Right renal cortex interstitium (tissue), 3 donors: ENCODE results near the gene SLC39A2. TPM values are rescaled to one million over a fixed set of nuclear protein-coding genes. Genes with fewer than 3 reads are reported as not detected.

Experiments used
- DNase-seq, 3 donors: peaks; one replicate each; pipeline ENCODE4 v3.0.0-alpha.2; 2013; ENCODE audit warnings: low read depth in 3 of 3, low spot score in 2 of 3
- polyA plus RNA-seq, 3 donors: library from polyadenylated mRNA; unstranded; fragments of 120-200 nt; gene quantifications; one replicate each; pipeline ENCODE4 v1.2.1, GENCODE V29; 2013; ENCODE audit not compliant: insufficient read length in 3 of 3

SLC39A2 gene
- polyA plus RNA-seq, 3 donors = 1.3 to 3.0 (median 2.5) TPM

DNA sequence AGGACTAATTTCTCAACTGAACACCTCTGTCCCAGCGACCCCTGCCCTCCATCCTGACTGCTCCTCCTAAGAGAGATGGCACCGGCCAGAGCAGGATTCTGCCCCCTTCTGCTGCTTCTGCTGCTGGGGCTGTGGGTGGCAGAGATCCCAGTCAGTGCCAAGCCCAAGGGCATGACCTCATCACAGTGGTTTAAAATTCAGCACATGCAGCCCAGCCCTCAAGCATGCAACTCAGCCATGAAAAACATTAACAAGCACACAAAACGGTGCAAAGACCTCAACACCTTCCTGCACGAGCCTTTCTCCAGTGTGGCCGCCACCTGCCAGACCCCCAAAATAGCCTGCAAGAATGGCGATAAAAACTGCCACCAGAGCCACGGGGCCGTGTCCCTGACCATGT, 43.8 kb downstream of the SLC39A2 start:
- no peak for DNase-seq

- DNase-seq = no peak
These were observed 44.4 kb downstream of the SLC39A2 start for GRCh38 chr14:21043387-21043973.

DNA sequence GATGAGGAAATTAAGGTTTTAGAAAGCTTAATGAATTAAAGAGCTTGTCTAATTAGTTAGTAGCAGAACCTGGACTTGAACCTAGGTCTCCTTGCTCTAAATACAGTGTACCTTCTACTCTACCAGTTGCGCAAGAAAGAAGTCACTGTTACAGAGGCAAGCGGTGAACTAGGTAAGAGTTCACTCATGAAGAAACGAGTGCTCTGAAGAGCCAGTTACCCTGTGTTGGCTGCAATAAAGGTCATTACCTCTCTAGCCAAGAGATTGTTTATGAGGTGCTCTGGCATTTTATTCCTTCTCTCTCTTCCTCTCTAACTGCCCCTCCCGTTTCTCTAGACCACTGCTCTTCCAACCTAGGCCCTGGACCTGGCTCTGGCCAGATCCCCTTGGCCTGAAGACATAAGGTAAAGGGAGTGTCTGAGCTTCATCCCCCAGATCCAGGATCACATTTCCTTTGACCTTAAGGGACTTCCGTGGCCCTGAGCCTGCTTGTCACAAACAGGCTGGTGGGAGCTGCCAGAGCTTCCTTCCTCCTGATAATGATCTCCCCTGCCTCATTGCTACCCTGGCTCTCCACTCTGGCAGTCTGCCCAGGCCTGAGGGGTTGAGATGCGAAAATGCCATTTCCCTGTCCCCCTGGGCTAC, 45.0 kb downstream of the SLC39A2 start:
- DNase-seq = no peak

- no peak for DNase-seq
These were observed 48.3 kb downstream of the SLC39A2 start for GRCh38 chr14:21047378-21047781.

DNA sequence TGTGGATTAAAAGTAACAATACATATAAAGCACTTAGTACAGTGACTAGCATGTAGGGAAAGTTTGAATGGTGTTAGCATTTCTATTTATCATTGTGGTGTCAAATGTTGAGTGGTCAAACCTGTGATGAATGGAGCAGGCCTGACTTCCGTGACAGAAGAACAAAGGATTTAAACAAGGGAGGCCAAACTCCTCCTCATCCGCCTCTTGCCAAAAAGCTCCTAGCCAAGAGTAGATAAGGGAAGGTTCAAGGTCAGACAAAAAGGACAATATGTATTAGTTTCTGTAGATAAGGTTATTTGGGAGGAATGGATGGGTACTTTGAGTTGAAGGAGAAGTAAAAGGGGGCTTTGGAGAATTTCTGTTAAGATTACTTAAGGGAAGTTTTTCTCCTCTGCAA, 49.5 kb downstream of the SLC39A2 start:
- no peak for DNase-seq

DNA sequence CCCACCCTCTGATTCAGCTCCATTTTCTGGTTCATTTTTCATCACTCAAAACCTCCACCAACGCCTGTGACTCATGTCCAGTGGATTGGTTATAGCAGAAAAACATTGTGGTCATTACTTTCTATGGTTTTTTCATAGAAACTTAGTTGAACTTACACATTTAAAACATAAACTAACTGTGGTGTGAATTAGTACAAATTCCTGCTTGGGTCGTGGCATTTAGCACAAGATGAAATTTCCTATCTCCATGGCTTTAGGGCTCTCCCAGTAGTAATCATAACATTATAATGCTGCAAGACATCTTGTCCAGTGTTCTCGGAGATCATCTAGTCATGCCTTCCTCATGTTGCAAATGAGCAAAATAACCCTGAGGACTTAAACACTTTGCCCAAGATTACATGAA, 50.2 kb downstream of the SLC39A2 start:
- DNase-seq = no peak

GRCh38 chr14:21050597-21050996, 51.5 kb downstream of the SLC39A2 start:
- DNase-seq = no peak

Other genes with a start within 250 kb of the SLC39A2 start
- gene EDDM3B, start 230.9 kb upstream of the SLC39A2 start, polyA plus RNA-seq = under 1 TPM; 0.14 to 0.47 (median 0.14) TPM
- gene RNASE6, start 218.0 kb upstream of the SLC39A2 start, polyA plus RNA-seq = 1 to 10 TPM; 6.5 to 7.7 (median 7.4) TPM
- 100 to 1,000 TPM; 148 to 180 (median 175) TPM for gene RNASE1, start 196.4 kb upstream of the SLC39A2 start, polyA plus RNA-seq
- 1 to 10 TPM in 1 of 3 donors, under 1 TPM in 1, not detected in 1; 0.44 to 1.1 TPM for gene RNASE3, start 107.9 kb upstream of the SLC39A2 start, polyA plus RNA-seq
- 1 to 10 TPM in 1 of 3 donors, under 1 TPM in 2; 0.86 to 1.9 (median 0.89) TPM for gene RNASE2, start 43.8 kb upstream of the SLC39A2 start, polyA plus RNA-seq
- gene METTL17, start 9.3 kb upstream of the SLC39A2 start, polyA plus RNA-seq = 10 to 100 TPM; 79.7 to 89.7 (median 89.3) TPM
- gene NDRG2, start 25.8 kb downstream of the SLC39A2 start, polyA plus RNA-seq = 100 to 1,000 TPM; 157 to 174 (median 164) TPM
- 1 to 10 TPM; 3.0 to 4.3 (median 3.7) TPM for gene TPPP2, start 30.9 kb downstream of the SLC39A2 start, polyA plus RNA-seq
- under 1 TPM; 0.36 to 0.51 (median 0.38) TPM for gene RNASE13, start 35.5 kb downstream of the SLC39A2 start, polyA plus RNA-seq
- gene RNASE7, start 43.1 kb downstream of the SLC39A2 start, polyA plus RNA-seq = under 1 TPM; 0.67 to 0.96 (median 0.74) TPM
- gene RNASE8, start 58.5 kb downstream of the SLC39A2 start, polyA plus RNA-seq = not detected
- gene ARHGEF40, start 71.0 kb downstream of the SLC39A2 start, polyA plus RNA-seq = 10 to 100 TPM; 69.3 to 71.9 (median 70.0) TPM
- gene ZNF219, start 99.4 kb downstream of the SLC39A2 start, polyA plus RNA-seq = 10 to 100 TPM; 21.5 to 23.4 (median 22.3) TPM
- 1 to 10 TPM in 2 of 3 donors, under 1 TPM in 1; 0.83 to 1.7 (median 1.0) TPM for gene TMEM253, start 101.8 kb downstream of the SLC39A2 start, polyA plus RNA-seq
- not detected for gene OR5AU1, start 156.8 kb downstream of the SLC39A2 start, polyA plus RNA-seq